Epithelial cell of esophagus (primary cell): ENCODE measurements around the gene ACVR1.
A peak's percentile ranks its signal among the peaks of the same experiment; 100 is the strongest.
"Not testable (repeated sequence)": the region's sequence is repeated elsewhere in the genome, so short reads cannot be mapped to it uniquely, and the experiment has no call there.

Experiments used
- DNase-seq: peaks from one replicate; pipeline ENCODE4 v3.0.0; 2010; ENCODE audit warnings: low read depth
- H3K4me3 ChIP-seq: 2 replicates; pipeline ENCODE4 v1.5.1; 2011; ENCODE audit warnings: mild to moderate bottlenecking, low read length, control low read depth
- CTCF ChIP-seq: IDR thresholded peaks from 2 replicates; pipeline ENCODE4 v1.5.1; 2011; ENCODE audit warnings: low read depth, mild to moderate bottlenecking, low read length, control low read depth, inconsistent platforms; ENCODE audit not compliant: insufficient read depth; ENCODE audit errors: missing control alignments

The ACVR1 gene

GRCh38 chr2:157895531-157895930 is 19.4 kb upstream of the ACVR1 start:
- peak; percentile 63 for DNase-seq
- H3K4me3 ChIP-seq, result no peak overlapping the region
- no peak for TF ChIP-seq CTCF

GRCh38 chr2:157894694-157895435 is 18.7 kb upstream of the ACVR1 start:
- no peak overlapping the region for H3K4me3 ChIP-seq
- no peak for TF ChIP-seq CTCF

DNA sequence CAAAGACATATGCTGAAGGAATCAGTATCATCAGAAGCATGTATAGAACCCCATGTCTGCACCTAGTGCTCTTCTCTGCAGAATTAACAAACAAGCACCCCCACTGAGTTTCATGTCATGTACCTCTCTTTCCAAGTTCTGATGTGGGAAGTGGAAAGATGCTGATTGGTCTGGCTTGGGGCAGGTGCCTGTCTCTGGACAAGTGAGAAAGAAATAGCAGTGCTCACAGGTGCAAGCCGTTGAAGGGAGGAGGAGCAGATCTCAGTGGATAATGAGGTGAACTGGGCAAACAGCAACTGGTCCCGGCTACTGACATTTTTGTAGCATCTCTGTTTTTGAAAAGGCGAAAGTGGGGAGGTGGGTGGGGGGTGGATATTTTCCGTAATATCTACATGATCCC is 17.5 kb upstream of the ACVR1 start:
- TF ChIP-seq CTCF, result no peak
- H3K4me3 ChIP-seq, result no peak overlapping the region
- no peak for DNase-seq

More at GRCh38 chr2:157894694-157895435, 18.7 kb upstream of the ACVR1 start:
- DNase-seq, result peak; percentile 62

- no peak for DNase-seq
- no peak overlapping the region for H3K4me3 ChIP-seq
- no peak for TF ChIP-seq CTCF
Observed at GRCh38 chr2:157891643-157892041, 15.5 kb upstream of the ACVR1 start.

- no peak overlapping the region for H3K4me3 ChIP-seq
- TF ChIP-seq CTCF, result no peak
- DNase-seq, result no peak
Observed at GRCh38 chr2:157890969-157891642, 15.0 kb upstream of the ACVR1 start.

DNA sequence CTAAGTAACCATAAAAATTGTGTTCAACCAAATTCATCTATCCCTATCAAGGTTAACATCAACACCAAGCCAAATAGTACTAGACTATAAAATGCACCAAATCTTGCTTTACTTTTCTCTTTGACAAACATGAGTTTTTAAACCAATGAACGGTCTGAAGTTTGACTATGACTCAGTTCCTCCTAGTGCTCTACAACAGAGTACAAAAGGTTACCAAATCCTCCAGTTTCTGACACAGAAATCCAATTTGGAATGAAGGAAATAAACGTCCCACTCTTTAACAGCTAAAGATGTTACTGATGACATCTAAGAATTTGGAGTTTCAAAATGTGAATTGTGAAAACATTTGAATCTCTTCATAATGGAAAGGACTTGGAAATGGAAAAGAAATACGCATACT is 11.8 kb upstream of the ACVR1 start:
- no peak for TF ChIP-seq CTCF
- no peak for DNase-seq
- no peak overlapping the region for H3K4me3 ChIP-seq

- H3K4me3 ChIP-seq, DNase-seq: not testable (repeated sequence)
Observed at GRCh38 chr2:157884533-157884932, 8.4 kb upstream of the ACVR1 start.
